ENCODE data around the gene NOC2L. TPM values are rescaled to one million over a fixed set of nuclear protein-coding genes. Genes with fewer than 3 reads are reported as not detected.

NOC2L gene
- total RNA-seq, 4 donors from 2014 or later, result 31.9 to 39.8 (median 34.6) TPM

DNA sequence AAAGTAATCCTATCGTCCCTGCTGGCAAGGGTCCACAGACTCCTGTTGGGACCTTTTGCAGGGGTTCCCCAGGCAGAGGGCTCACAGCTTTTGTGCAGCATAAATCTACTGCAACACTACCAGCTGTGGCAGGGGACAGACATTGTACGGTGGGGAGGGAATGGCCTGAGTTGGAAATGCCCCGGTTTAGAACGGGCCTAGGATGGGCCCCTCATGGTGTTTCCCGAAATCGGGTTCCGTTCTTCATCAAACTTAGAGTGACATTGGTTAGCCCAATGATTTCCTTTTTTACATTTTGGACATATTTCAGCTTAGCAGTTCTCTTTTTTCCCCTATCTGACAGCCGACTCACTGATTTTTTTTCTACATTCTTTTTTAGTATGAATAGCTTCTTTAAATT is 61.8 kb downstream of the NOC2L start:
- intact Hi-C loops (cut with DNase I), result no loop called here
- WGBS, 2 donors, result 61 to 72% methylated on average over 8 of the region's 8 CpGs
- Histone ChIP-seq H3K9me3 (no peaks in the 10 kb centered on the region), H3K4me3 (replicated peaks in 1 of 3) (no peak overlapping the region), H3K27ac (no peak overlapping the region), H3K36me3 (no peaks in the 10 kb centered on the region), H3K4me1 (no peaks in the 10 kb centered on the region), H3K27me3 (no peaks in the 10 kb centered on the region)
- TF ChIP-seq, protein P1, sequence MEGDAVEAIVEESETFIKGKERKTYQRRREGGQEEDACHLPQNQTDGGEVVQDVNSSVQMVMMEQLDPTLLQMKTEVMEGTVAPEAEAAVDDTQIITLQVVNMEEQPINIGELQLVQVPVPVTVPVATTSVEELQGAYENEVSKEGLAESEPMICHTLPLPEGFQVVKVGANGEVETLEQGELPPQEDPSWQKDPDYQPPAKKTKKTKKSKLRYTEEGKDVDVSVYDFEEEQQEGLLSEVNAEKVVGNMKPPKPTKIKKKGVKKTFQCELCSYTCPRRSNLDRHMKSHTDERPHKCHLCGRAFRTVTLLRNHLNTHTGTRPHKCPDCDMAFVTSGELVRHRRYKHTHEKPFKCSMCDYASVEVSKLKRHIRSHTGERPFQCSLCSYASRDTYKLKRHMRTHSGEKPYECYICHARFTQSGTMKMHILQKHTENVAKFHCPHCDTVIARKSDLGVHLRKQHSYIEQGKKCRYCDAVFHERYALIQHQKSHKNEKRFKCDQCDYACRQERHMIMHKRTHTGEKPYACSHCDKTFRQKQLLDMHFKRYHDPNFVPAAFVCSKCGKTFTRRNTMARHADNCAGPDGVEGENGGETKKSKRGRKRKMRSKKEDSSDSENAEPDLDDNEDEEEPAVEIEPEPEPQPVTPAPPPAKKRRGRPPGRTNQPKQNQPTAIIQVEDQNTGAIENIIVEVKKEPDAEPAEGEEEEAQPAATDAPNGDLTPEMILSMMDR (IDR thresholded peaks at IDR 0.05), result no peak
- no peak for TF ChIP-seq POLR2A (IDR thresholded peaks at IDR 0.05)
- DNase-seq, result no peak

Small RNA genes lying within 50 kb of the gene (small RNA-seq; reads per million reads assigned to genes)
- gene AL645608.3 (not detected), gene AL645608.4 (not detected)

Other genes starting within 250 kb of the NOC2L start
- gene SAMD11, start 35.3 kb downstream of the NOC2L start, total RNA-seq, result 10 to 100 TPM in 1 of 4 donors, 1 to 10 TPM in 3; 4.1 to 11.2 (median 6.3) TPM
- gene KLHL17, start 1.3 kb upstream of the NOC2L start, total RNA-seq, result 10 to 100 TPM in 2 of 4 donors, 1 to 10 TPM in 2; 3.4 to 10.9 (median 10.3) TPM
- under 1 TPM in 2 of 4 donors, not detected in 2; 0.25 to 0.27 TPM for gene PLEKHN1, start 7.2 kb upstream of the NOC2L start, total RNA-seq
- gene PERM1, start 22.8 kb upstream of the NOC2L start, total RNA-seq, result under 1 TPM in 1 of 4 donors, not detected in 3; 0.22 TPM
- gene HES4, start 40.8 kb upstream of the NOC2L start, total RNA-seq, result 10 to 100 TPM in 3 of 4 donors, 1 to 10 TPM in 1; 5.0 to 29.2 (median 18.6) TPM
- 10 to 100 TPM; 18.5 to 57.5 (median 37.8) TPM for gene ISG15, start 54.2 kb upstream of the NOC2L start, total RNA-seq
- gene AGRN, start 60.9 kb upstream of the NOC2L start, total RNA-seq, result 100 to 1,000 TPM in 3 of 4 donors, 10 to 100 TPM in 1; 68.3 to 147 (median 129) TPM
- not detected for gene RNF223, start 115.0 kb upstream of the NOC2L start, total RNA-seq
- gene C1orf159, start 156.8 kb upstream of the NOC2L start, total RNA-seq, result 10 to 100 TPM; 10.3 to 27.6 (median 19.6) TPM
- gene TTLL10, start 214.6 kb upstream of the NOC2L start, total RNA-seq, result under 1 TPM in 2 of 4 donors, not detected in 2; 0.13 to 0.29 TPM
- gene TNFRSF18, start 247.3 kb upstream of the NOC2L start, total RNA-seq, result under 1 TPM in 2 of 4 donors, not detected in 2; 0.49 to 0.67 TPM

Measured in thyroid gland (tissue), 4 donors.